Activated naive CD4-positive, alpha-beta T cell treated with anti-CD3 and anti-CD28 coated beads, Interleukin-2, amount 50 U/mL, for 24 hours (primary cell): ENCODE data around the gene FHIT.

Source experiments
- H3K27ac Mint-ChIP-seq: one replicate; pipeline ENCODE4 v1.8.0; 2021; ENCODE audit warnings: mild to moderate bottlenecking, mixed read lengths
- H3K27me3 Mint-ChIP-seq: one replicate; pipeline ENCODE4 v1.8.0; 2021; ENCODE audit warnings: mixed read lengths
- H3K36me3 Mint-ChIP-seq: one replicate; pipeline ENCODE4 v1.8.0; 2021; ENCODE audit warnings: mixed read lengths
- H3K4me1 Mint-ChIP-seq: one replicate; pipeline ENCODE4 v1.8.0; 2021; ENCODE audit warnings: mixed read lengths
- H3K4me3 Mint-ChIP-seq: one replicate; pipeline ENCODE4 v1.8.0; 2021; ENCODE audit warnings: mild to moderate bottlenecking, mixed read lengths
- H3K9me3 Mint-ChIP-seq: one replicate; pipeline ENCODE4 v1.8.0; 2021; ENCODE audit warnings: mixed read lengths

Gene FHIT

DNA sequence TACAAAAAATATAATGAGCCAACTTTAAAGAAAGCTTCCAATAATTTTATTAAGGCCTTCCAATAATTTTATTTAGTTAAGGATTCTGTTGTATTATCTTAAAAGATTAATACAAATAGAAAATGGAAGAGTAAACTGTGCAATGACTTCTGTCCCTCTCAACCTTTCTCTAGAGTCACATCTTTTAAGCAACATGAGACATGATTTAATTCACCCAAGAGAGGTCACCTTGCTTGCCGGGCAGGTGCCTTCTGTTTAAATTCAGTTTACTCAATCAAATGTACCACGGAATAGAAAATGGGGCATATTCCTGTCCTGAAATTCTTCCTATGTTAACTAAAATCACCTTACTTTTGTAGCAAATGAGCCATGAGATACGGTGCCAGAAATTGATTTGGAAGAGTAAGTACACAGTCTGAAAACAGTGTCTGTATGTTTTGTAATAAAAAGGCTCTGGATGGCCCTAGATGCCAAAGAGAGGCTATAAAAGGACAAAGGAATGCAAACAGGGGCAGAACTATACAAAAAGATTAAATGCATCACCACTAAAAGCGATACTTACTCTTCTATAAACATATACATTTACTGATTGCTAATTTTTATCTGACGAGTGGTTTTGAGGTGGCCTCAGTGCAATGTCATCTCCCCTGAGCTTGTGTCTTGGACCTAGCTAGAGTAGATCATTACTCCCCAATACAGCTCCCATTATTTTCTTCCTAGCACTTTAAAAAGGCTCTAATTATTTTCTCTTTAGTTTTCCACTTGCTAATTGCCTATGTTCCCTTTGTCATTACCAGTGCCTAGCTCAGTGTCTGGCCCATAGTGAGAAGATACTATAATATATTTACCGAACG lies 134.0 kb downstream of the FHIT start:
- no peaks in the 10 kb centered on the region for H3K27me3 Mint-ChIP-seq
- H3K9me3 Mint-ChIP-seq: peaks cover 5% of the 10 kb centered on the region
- peaks cover 6% of the 10 kb centered on the region for H3K4me1 Mint-ChIP-seq
- no peak overlapping the region for H3K27ac Mint-ChIP-seq
- peaks cover 2% of the 10 kb centered on the region for H3K36me3 Mint-ChIP-seq
- H3K4me3 Mint-ChIP-seq: no peak overlapping the region

DNA sequence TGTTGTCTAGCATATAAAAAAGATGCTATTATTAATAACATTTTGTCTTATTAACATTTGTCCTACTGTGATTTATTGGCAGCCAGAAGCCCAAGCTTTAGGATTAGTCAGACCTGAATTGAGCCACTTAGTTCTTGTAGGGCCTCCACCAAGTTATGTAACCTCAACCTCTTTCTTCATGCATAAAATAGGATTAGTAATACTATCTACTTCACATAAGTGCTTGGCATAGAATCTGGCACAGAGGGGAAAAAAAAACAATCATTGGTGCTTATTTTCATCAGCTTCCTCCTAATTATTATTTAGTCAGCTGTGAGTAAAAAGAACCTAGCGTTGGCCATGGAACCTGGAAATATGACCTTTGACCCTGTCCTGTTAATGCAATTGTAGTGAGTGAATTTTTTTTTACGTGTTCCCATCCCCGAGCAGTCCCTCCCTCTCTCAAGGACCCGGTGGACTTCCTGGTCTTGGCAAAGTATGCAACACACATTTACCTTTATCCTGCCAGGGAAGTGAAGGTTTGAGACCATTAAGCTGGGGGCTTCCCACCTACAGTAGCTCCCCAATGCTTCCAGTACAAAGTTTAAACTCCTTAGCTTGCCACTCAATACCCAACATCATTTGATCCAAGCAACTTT lies 136.8 kb downstream of the FHIT start:
- H3K36me3 Mint-ChIP-seq: no peaks in the 10 kb centered on the region
- no peak overlapping the region for H3K27ac Mint-ChIP-seq
- H3K27me3 Mint-ChIP-seq: no peaks in the 10 kb centered on the region
- peaks cover 26% of the 10 kb centered on the region for H3K4me1 Mint-ChIP-seq
- no peaks in the 10 kb centered on the region for H3K9me3 Mint-ChIP-seq
- H3K4me3 Mint-ChIP-seq: no peak overlapping the region

DNA sequence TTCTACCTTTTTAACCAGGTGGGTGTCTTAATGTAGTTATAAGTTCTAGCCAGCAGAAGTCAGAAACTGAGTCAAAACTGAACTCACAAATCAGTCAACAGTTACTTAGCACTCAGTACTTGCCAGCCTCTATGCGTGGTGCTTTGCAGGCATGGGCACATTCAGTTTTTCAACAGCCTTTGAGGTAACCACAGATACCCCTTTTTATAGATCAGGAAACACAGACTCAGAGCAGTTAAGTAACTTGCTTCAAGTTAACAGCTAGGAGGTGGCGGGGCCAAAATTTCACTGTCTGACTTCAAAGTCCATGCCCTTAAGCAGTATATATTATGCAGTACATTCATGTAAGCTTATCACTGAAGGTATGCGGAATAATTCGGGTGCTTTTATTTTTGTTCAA lies 139.4 kb downstream of the FHIT start:
- H3K9me3 Mint-ChIP-seq: no peaks in the 10 kb centered on the region
- no peaks in the 10 kb centered on the region for H3K36me3 Mint-ChIP-seq
- H3K4me3 Mint-ChIP-seq: no peak overlapping the region
- H3K27ac Mint-ChIP-seq: no peak overlapping the region
- H3K27me3 Mint-ChIP-seq: no peaks in the 10 kb centered on the region
- H3K4me1 Mint-ChIP-seq: peaks cover 26% of the 10 kb centered on the region

DNA sequence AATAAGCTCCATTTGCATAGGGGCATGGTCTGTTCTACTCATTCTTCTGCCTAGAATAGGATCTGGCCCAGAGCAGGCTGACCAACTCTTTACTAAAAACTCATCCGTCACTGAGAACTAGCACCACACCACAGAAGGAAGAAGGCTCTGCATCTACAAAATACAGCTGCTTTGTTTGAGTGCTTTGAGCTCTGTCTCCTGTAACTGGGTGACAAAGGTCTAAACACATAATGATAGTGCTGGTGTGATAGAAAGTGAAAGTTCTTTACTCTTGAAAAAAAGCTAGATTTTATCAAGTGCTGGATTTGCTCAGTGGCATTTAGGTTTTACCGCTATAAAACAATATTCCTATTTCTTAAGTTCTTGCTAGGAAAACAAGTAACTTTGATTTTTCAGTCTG lies 140.7 kb downstream of the FHIT start:
- no peaks in the 10 kb centered on the region for H3K36me3 Mint-ChIP-seq
- H3K4me1 Mint-ChIP-seq: peaks cover 26% of the 10 kb centered on the region
- no peak overlapping the region for H3K27ac Mint-ChIP-seq
- peak overlapping the region; percentile 53 for H3K4me3 Mint-ChIP-seq
- H3K9me3 Mint-ChIP-seq: no peaks in the 10 kb centered on the region
- no peaks in the 10 kb centered on the region for H3K27me3 Mint-ChIP-seq

DNA sequence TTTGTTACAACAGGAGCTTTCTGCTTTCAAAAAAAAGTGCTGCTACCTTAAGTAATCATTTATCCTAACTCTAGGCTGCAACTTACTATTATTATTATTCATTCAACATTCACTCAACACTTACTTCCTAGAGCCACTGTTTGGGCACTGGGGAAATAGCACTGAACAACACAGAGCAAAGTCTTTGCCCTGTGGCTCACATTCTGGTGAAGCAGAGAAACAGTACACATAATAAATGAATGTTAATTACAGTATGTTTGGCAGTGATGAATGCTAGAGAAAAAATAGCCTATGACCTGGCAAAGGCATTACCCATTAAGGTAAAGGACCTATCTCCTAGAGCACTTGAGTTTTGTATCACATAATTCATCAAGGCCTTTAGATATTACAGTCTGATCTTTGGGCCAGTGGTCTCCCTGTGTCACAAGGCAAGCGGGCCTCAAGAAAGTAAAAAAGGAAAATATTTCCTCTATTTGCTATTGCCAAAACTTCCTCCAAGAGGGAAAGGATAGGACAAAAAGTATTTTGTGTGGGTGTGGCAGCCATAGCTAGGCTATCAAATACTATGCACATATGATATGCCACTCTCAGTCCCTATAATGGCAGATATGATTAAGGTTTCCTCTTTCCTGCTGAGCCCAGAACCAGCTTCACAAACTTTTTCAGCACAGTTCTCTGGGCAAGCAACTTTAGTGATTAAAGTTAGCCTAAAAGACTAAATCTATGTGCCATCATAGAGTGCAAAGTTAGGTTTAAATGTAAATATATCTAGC lies 142.8 kb downstream of the FHIT start:
- Mint-ChIP-seq H3K27ac (no peak overlapping the region), H3K36me3 (no peaks in the 10 kb centered on the region), H3K27me3 (peaks cover 1% of the 10 kb centered on the region), H3K4me1 (peaks cover 26% of the 10 kb centered on the region), H3K4me3 (no peak overlapping the region), H3K9me3 (peaks cover 6% of the 10 kb centered on the region)

DNA sequence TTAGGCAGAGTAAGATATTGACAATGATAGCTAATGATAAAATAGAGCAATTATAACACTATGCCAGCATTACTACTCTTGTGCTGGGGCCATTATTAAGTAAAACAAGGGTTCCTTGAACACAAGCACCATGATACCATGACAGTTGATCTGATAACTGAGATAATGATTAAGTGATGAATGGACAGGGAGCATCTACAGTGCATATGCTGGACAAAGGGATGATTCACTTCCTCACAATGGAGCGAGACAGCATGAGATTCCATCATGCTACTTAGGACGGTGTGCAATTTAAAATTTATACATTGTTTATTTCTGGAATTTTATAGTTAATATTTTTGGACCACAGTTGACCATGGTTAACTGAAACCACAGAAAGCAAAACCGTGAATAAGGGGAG lies 156.6 kb downstream of the FHIT start:
- H3K27me3 Mint-ChIP-seq: no peaks in the 10 kb centered on the region
- no peaks in the 10 kb centered on the region for H3K36me3 Mint-ChIP-seq
- no peak overlapping the region for H3K4me3 Mint-ChIP-seq
- H3K4me1 Mint-ChIP-seq: no peaks in the 10 kb centered on the region
- no peak overlapping the region for H3K27ac Mint-ChIP-seq
- H3K9me3 Mint-ChIP-seq: peaks cover 4% of the 10 kb centered on the region

DNA sequence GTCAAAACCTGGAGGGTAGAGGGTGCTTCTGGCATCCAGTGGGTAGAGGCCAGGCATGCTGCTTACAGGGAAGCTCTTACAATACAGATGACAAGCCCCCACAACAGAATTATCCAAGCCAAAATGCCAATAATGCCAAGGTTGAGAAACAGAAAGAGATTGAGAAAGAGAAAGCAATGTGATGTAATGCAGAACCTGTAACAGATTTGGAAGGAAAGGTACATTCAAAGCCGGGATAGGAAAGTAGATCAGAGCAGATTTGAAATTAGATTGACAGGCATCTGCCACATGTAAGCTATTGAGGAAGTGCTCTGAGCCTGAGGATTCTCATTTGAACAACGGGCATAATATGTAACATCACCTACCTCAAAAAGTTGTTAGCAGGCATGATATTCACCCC lies 157.9 kb downstream of the FHIT start:
- Mint-ChIP-seq H3K4me1 (no peaks in the 10 kb centered on the region), H3K4me3 (no peak overlapping the region), H3K27ac (no peak overlapping the region), H3K27me3 (no peaks in the 10 kb centered on the region), H3K9me3 (no peaks in the 10 kb centered on the region), H3K36me3 (peaks cover 1% of the 10 kb centered on the region)

DNA sequence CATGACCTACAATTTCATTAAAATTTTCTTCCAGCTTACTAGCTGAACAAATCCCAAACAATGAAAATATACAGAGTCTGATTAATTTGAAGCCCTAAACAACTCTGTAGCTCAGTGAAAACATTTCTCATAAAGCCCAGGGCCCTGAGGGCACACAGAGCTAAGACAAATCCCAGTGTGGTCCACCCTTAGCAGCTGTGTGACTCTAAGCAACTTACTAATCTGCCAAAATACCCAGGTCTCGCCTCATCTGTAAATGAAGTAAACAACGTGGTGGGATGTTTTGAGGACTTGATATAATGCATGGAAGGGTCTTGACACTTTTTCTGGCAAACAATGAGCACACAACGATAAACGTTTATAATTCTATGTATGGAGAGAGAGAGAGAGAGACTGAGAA lies 158.4 kb downstream of the FHIT start:
- no peaks in the 10 kb centered on the region for H3K4me1 Mint-ChIP-seq
- H3K4me3 Mint-ChIP-seq: no peak overlapping the region
- no peak overlapping the region for H3K27ac Mint-ChIP-seq
- no peaks in the 10 kb centered on the region for H3K9me3 Mint-ChIP-seq
- peaks cover 1% of the 10 kb centered on the region for H3K36me3 Mint-ChIP-seq
- no peaks in the 10 kb centered on the region for H3K27me3 Mint-ChIP-seq

DNA sequence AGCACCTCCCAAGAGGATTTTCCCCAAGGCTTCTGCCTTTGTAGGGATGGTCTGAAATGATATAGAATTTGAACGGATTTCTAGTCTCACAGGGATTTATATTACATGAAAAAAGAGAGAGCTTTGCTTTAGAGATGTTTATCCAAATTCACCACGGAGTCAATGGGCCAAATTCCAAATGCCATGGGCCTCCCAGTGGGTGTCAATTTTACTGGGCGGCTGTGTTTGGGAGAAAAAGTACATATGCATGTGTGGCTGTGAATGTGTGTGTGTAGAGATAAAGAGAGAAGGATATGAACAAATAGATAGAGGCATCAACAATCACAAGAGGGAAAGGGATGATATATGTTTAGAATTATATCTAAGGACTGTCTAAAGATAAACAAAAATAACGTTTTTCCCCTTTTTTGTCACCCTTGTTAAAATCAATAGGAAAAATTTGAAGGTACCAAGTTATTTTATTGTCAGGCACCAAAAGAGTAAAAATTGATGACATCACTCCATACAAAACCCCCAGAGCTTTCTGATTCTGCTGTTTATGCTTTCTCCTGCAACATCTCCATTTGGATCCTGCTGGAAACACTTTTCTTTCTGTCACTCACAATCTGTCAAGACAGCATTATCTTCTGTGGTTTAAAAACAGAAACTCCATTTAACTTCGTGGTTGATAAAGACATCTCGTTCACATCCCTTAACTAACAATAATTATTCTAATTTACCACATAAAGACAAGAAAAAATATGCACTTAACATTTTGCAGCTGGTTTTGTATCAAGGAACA lies 160.7 kb downstream of the FHIT start:
- Mint-ChIP-seq H3K9me3 (no peaks in the 10 kb centered on the region), H3K36me3 (peaks cover 1% of the 10 kb centered on the region), H3K27ac (no peak overlapping the region), H3K27me3 (no peaks in the 10 kb centered on the region), H3K4me3 (no peak overlapping the region), H3K4me1 (no peaks in the 10 kb centered on the region)

DNA sequence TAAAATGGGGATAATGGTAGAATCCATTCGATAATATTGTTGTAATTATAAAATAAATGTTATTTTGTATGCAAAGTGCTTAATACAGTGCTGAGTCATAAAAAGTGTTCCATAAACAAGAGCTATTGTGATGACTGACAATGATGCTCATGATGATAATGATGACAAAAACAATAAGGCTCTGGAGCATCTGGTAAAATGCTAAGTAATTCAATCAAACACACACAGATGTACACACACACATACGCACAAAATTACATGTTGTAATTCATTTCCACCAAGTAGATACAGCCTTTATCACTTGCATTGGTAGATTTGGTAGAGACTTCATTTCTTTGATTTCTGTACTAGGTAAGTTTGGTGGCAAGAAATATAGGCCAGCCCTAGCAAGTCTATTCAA lies 163.8 kb downstream of the FHIT start:
- H3K4me3 Mint-ChIP-seq: no peak overlapping the region
- peaks cover 10% of the 10 kb centered on the region for H3K9me3 Mint-ChIP-seq
- H3K27ac Mint-ChIP-seq: no peak overlapping the region
- no peaks in the 10 kb centered on the region for H3K4me1 Mint-ChIP-seq
- peaks cover 1% of the 10 kb centered on the region for H3K36me3 Mint-ChIP-seq
- H3K27me3 Mint-ChIP-seq: no peaks in the 10 kb centered on the region

DNA sequence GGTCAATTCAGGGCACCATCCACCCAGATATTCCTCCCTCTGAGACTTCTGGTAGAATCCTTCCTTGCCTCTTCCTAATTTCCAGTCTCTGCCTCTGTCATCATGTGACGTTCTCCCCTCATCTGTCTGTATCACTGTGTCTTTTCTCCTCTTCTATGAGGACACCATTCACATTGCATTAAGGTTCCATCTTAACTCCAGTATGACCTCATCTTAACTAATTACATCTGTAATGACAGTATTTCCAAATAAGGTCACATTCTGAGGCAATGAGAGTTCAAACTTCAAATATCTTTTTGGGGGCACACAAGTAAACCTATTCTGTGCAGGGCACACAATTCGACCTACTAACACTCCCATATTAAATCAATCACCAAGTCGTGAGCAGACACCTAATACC lies 169.7 kb downstream of the FHIT start:
- Mint-ChIP-seq H3K4me3 (no peak overlapping the region), H3K27me3 (no peaks in the 10 kb centered on the region), H3K36me3 (no peaks in the 10 kb centered on the region), H3K9me3 (peaks cover 10% of the 10 kb centered on the region), H3K27ac (no peak overlapping the region), H3K4me1 (no peaks in the 10 kb centered on the region)

DNA sequence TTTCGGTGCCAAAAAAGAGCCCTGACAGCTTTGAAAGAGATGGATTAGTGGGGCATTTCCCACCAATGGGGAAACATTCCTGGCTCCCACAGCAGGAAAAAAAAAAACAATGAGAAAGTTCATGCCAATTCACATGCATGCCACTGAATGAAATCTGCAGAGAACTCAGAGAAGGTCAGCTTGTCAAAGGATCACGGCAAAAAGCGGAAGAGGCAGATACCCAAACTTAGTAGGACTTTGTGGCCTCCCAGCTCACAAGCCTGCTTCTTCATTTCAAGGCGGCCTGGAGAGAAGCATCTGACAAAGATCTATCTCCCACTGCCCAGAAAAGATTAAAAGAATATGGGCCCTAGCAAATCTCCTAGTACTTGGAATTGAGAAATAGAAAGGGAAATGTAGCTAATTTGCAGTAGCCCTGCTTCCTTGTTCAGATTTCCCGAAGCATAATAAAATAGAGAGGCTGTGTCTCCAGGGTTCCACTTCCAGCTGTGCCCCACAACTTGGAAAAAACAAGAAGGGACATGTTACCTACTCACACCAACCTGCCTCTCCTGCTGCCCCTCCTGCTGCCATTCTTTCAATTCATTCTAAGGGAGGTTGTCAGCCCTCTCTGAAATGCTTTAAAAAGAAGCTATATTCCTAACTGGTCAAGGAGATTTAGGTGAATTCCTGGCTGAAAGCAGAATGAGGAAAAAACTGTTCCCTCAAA lies 170.4 kb downstream of the FHIT start:
- Mint-ChIP-seq H3K9me3 (peaks cover 10% of the 10 kb centered on the region), H3K27me3 (no peaks in the 10 kb centered on the region), H3K4me3 (no peak overlapping the region), H3K4me1 (no peaks in the 10 kb centered on the region), H3K27ac (no peak overlapping the region), H3K36me3 (no peaks in the 10 kb centered on the region)

DNA sequence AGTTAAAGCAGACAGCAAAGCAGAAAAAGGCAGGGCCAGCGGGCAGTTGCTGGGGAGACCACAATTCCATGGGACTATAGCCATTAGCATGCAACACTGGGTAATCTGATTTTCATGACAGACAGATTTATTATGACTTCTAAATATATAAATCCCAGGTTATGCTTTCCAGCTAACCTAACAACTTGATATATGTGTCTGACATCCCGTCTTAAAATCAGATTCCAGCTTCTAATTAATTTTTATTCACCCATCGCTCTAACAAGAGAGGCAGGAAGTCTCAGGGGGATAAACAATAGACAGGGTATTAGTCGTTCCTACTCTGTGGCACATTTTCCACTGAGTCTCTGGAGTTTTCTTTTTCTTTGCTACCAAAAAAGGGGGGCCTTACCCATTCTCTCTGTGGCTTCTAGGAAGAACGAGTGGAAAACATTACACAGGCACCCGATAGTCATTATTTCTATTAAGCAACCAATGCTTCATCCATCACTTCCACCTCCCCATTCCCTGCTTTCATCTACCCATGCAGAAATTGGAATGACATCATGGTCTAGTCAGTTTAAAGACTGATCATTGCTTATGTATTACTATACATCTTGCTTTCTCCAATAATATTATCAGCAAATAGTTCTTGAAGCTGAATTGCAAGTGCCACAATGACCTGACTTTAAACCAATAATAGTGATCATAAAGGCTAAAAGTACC lies 173.1 kb downstream of the FHIT start:
- H3K27me3 Mint-ChIP-seq: no peaks in the 10 kb centered on the region
- H3K36me3 Mint-ChIP-seq: no peaks in the 10 kb centered on the region
- H3K4me3 Mint-ChIP-seq: no peak overlapping the region
- no peaks in the 10 kb centered on the region for H3K4me1 Mint-ChIP-seq
- no peak overlapping the region for H3K27ac Mint-ChIP-seq
- H3K9me3 Mint-ChIP-seq: no peaks in the 10 kb centered on the region

DNA sequence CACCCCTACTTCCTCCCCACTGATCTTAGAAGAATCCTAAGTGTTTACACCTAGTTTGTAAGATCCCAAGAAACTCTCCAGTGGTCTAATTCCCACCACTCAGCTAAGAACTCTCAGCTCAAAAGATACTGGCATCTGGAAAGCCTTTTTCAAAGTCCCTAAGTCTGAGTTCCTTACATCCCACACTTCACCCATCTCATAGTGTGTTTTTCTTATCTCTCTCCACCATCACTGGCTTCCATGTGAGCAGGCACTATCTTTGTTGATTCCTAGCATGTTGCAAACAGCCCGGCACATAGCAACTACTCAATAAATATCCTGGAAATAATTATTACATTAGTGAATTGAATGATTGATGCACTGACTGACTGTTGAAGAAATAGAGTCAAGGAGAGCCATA lies 173.7 kb downstream of the FHIT start:
- Mint-ChIP-seq H3K27me3 (no peaks in the 10 kb centered on the region), H3K27ac (no peak overlapping the region), H3K9me3 (no peaks in the 10 kb centered on the region), H3K36me3 (no peaks in the 10 kb centered on the region), H3K4me1 (no peaks in the 10 kb centered on the region), H3K4me3 (no peak overlapping the region)
